ENCODE measurements around the gene TTC38.

Gene TTC38

DNA sequence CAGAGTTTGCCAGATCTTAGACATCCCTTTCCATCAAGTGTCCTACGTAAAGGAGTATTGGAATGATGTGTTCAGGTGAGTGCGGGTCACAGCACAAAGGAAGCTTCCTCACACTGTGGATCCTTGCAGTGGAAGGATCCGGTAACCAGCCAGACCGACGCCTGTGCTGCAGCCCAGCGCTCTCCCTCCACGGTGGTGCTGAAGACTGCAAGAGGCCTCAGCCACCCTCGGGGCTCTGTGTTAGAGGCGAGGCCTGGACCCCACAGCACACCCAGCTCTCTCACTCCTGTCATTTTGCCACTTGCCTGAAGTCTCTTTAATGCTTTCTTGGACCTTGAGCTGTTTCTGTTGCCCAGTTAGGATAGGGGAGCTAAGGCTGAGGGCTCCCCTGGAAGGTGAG is 70.1 kb downstream of the TTC38 start:
- H3K4me3 ChIP-seq (ENCODE audit: low read depth, low read length) = no peak overlapping the region
- TF ChIP-seq, protein P1, sequence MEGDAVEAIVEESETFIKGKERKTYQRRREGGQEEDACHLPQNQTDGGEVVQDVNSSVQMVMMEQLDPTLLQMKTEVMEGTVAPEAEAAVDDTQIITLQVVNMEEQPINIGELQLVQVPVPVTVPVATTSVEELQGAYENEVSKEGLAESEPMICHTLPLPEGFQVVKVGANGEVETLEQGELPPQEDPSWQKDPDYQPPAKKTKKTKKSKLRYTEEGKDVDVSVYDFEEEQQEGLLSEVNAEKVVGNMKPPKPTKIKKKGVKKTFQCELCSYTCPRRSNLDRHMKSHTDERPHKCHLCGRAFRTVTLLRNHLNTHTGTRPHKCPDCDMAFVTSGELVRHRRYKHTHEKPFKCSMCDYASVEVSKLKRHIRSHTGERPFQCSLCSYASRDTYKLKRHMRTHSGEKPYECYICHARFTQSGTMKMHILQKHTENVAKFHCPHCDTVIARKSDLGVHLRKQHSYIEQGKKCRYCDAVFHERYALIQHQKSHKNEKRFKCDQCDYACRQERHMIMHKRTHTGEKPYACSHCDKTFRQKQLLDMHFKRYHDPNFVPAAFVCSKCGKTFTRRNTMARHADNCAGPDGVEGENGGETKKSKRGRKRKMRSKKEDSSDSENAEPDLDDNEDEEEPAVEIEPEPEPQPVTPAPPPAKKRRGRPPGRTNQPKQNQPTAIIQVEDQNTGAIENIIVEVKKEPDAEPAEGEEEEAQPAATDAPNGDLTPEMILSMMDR (conservative IDR thresholded peaks at IDR 0.05; ENCODE audit: low read depth, low read length) = no peak
- DNase-seq (ENCODE audit: low read depth) = no peak

DNA sequence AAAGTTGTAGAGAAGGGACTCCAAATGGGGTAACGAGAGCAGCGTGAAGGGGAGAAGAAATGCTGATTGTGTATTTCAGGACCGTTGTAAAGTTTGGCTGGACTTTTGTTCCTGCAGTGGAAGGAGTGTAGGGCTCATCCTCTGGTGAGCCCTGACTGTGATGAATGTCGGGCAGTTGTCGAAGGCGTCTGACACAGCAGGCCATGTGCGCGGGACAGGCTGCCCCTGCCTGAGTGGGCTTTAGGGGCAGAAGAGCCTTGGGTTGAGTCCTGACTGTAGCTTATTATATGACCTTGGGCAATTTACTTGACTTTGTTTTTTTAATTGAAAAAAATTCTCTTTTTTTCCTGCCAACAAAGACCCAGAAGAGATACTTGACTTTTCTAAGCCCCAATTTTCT is 70.8 kb downstream of the TTC38 start:
- TF ChIP-seq, protein P1 (conservative IDR thresholded peaks at IDR 0.05; ENCODE audit: low read depth, low read length) = no peak
- no peak for DNase-seq (ENCODE audit: low read depth)
- no peak overlapping the region for H3K4me3 ChIP-seq (ENCODE audit: low read depth, low read length)

DNA sequence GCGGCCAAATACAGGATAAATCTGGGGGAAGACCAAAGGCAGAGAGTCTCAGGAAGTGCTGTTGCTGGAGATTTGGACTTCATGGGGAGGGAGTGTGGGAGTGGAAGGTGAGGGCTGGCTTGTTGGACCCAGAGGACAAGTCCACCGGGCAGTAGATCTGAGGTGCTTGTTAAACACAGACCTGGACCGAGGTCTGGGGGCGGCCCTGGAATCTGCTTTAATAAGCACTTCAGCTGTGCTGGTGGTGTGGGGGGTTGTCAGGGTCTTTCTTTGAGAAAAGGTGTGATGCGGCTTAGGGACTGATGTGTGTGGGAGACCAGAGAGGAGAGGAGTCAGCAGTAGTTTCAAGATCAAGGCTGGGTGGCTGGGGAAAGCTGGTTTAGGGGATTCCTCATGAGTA is 72.1 kb downstream of the TTC38 start:
- H3K4me3 ChIP-seq (ENCODE audit: low read depth, low read length) = no peak overlapping the region
- no peak for DNase-seq (ENCODE audit: low read depth)
- TF ChIP-seq, protein P1 (conservative IDR thresholded peaks at IDR 0.05; ENCODE audit: low read depth, low read length) = no peak

DNA sequence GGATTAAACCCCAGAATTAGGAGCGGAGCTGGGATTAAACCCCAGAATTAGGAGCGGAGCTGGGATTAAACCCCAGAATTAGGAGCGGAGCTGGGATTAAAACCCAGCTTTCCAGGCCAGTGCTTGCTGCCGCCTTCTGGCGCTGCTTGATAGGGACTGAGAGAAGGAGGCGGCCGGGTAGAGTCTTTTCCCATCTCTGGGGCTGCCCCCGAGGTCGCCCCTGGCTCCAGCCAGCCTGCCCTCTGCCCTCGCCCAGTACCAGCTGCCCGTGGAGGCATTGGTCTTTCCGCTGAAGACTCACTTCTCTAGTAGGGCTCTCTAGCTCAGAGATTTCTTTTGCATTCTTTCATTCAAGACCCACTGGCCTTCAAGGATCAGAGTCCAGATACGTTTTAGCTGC is 72.9 kb downstream of the TTC38 start:
- no peak overlapping the region for H3K4me3 ChIP-seq (ENCODE audit: low read depth, low read length)
- TF ChIP-seq, protein P1 (conservative IDR thresholded peaks at IDR 0.05; ENCODE audit: low read depth, low read length) = no peak
- DNase-seq (ENCODE audit: low read depth) = no peak

Measured in choroid plexus epithelial cell (primary cell).